GM12878 (cell line): ENCODE measurements around the gene COG1.

ENCODE experiments used
- CREB1 ChIP-seq: IDR thresholded peaks from 2 replicates; pipeline ENCODE4 v1.6.1; 2012; ENCODE audit warnings: low read depth, mild to moderate bottlenecking, inconsistent platforms
- TAF1 ChIP-seq: IDR thresholded peaks from 2 replicates; pipeline ENCODE4 v1.6.1; 2011; ENCODE audit warnings: mild to moderate bottlenecking, low read depth, low read length, borderline replicate concordance
- TF ChIP-seq, protein P1 (sequence below): IDR thresholded peaks from 2 replicates; pipeline ENCODE4 v1.6.1; 2012; ENCODE audit warnings: mild to moderate bottlenecking, low read depth, low read length

DNA sequence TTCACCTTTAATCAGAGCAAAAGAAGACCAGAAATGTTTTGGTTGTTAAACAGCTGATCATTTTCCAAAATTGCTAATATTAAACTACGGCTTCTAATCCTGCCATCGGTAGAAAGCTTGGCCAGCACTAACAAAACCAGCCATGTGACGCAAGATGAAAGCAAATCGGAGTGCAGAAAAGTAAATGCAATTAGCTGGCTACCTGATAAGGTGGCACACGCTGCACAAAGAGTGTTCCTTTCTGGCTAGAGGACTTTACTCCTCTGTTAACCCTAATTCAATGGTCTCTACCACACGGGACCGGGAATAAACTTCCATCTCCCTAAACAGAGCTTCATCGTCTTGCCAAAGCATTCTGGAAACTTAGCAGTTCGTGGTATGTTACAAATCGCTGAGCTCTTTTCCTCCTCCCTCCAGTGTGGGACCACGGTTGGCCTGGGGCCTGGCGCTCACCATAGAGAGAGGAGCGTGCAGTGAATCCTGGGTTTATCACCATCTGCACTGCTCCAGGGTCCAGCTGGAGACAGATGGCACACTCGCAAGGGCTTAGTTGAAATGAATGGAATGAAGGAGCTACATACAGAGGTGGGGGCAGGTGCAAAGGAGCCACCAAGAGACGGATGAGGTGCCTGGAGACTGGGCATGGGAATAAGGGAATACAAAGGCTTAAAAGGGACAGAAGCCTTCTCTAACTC lies 10.1 kb upstream of the COG1 start:
- no peak for TF ChIP-seq TAF1
- TF ChIP-seq CREB1 = no peak
- TF ChIP-seq, protein P1, sequence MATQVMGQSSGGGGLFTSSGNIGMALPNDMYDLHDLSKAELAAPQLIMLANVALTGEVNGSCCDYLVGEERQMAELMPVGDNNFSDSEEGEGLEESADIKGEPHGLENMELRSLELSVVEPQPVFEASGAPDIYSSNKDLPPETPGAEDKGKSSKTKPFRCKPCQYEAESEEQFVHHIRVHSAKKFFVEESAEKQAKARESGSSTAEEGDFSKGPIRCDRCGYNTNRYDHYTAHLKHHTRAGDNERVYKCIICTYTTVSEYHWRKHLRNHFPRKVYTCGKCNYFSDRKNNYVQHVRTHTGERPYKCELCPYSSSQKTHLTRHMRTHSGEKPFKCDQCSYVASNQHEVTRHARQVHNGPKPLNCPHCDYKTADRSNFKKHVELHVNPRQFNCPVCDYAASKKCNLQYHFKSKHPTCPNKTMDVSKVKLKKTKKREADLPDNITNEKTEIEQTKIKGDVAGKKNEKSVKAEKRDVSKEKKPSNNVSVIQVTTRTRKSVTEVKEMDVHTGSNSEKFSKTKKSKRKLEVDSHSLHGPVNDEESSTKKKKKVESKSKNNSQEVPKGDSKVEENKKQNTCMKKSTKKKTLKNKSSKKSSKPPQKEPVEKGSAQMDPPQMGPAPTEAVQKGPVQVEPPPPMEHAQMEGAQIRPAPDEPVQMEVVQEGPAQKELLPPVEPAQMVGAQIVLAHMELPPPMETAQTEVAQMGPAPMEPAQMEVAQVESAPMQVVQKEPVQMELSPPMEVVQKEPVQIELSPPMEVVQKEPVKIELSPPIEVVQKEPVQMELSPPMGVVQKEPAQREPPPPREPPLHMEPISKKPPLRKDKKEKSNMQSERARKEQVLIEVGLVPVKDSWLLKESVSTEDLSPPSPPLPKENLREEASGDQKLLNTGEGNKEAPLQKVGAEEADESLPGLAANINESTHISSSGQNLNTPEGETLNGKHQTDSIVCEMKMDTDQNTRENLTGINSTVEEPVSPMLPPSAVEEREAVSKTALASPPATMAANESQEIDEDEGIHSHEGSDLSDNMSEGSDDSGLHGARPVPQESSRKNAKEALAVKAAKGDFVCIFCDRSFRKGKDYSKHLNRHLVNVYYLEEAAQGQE = no peak
